Thoracic aorta (tissue), 2 donors: Measurements from ENCODE around the gene ZNF423. TPM values are rescaled to one million over a fixed set of nuclear protein-coding genes. Genes with fewer than 3 reads are reported as not detected.

Experiments
- ATAC-seq: fragments of 150-250 bp; one replicate; pipeline ENCODE4 v1.8.0; 2017; ENCODE audit warnings: low read depth; ENCODE audit not compliant: insufficient number of reproducible peaks, low FRiP score
- DNase-seq: peaks from one replicate; pipeline ENCODE4 v3.0.0-alpha.2; 2020; ENCODE audit warnings: low spot score
- H3K27ac ChIP-seq, 2 donors: fragments of 200-600 bp; sonication (generic); 1 replicate in 1 of 2; 2 replicates in 1 of 2; pipeline ENCODE4 v1.5.1; 2016; ENCODE audit warnings: mild to moderate bottlenecking in 2 of 2, moderate library complexity in 2 of 2
- H3K27me3 ChIP-seq: fragments of 200-600 bp; sonication (generic); replicated peaks from 2 replicates; pipeline ENCODE4 v1.6.0; 2016; ENCODE audit warnings: mild to moderate bottlenecking; ENCODE audit not compliant: insufficient read depth
- H3K36me3 ChIP-seq: fragments of 200-600 bp; sonication (generic); one replicate; pipeline ENCODE4 v1.5.1; 2016
- H3K4me1 ChIP-seq, 2 donors: fragments of 200-600 bp; sonication (generic); 1 replicate in 1 of 2; 2 replicates in 1 of 2; pipeline versions ENCODE4 v1.5.1 to v1.6.0; 2016; ENCODE audit warnings: low read depth in 2 of 2, mild to moderate bottlenecking in 1 of 2; ENCODE audit not compliant: control insufficient read depth in 1 of 2
- H3K4me3 ChIP-seq: fragments of 200-600 bp; sonication (generic); 2 replicates; pipeline ENCODE4 v1.5.1; 2016; ENCODE audit warnings: mild to moderate bottlenecking
- H3K9me3 ChIP-seq: fragments of 200-600 bp; sonication (generic); 2 replicates; pipeline ENCODE4 v1.5.1; 2016
- total RNA-seq, 2 donors: library from RNA; depleted of rRNA; stranded (reverse); fragments of >200 nt; gene quantifications; one replicate each; pipeline versions ENCODE4 v1.1.0 to v1.2.3, GENCODE V29; 2016
- TF ChIP-seq, protein P1 (sequence below): fragments of 200-600 bp; sonication (generic); IDR thresholded peaks from one replicate; pipeline ENCODE4 v1.5.1; 2019; ENCODE audit warnings: antibody characterized with exemption

ZNF423 gene
- total RNA-seq, 2 donors from 2014 or later: 16.2 to 22.9 TPM

DNA sequence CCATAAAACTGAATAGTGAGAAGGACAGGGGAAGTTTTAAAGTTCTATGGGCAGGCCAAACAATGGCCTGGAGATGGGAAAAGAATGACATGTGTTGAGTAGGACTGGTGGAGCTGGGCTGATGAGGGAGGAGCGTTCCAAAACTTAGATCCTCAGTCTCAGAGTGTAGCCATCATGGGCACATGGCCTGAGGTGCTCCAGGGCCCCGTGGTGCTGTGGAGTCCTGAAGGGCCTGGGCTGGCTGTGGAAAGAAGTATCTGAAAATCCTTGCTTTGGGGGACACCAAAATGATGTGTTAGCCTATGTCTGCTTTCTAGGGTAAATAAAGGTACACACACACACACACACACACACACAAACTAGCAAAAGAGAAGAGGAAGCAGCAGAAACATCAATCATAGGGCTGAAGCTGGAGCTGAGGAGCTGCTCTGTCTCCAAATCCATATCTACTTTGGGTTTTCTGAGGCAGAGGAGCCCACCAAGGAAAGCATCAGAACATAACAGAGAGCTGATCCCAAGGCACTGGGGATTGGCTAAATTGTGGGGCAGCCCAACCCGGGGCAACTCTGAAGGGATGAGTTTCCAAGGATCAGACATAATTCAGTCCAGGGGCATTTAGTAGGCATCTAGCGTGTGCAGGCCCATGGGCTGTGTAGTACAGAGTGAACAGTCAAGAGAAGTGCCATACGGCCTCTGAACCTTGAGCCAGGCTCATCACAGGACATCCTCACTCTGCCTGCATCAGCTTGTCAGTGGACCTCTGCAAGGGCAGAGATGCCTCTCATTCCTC lies 397.1 kb downstream of the ZNF423 start:
- Histone ChIP-seq H3K9me3 (no peaks in the 10 kb centered on the region), H3K4me3 (no peak overlapping the region), H3K27me3 (no peaks in the 10 kb centered on the region), H3K4me1 (no peaks in the 10 kb centered on the region), H3K27ac (no peak overlapping the region), H3K36me3 (no peaks in the 10 kb centered on the region)
- no peak for DNase-seq
- TF ChIP-seq, protein P1, sequence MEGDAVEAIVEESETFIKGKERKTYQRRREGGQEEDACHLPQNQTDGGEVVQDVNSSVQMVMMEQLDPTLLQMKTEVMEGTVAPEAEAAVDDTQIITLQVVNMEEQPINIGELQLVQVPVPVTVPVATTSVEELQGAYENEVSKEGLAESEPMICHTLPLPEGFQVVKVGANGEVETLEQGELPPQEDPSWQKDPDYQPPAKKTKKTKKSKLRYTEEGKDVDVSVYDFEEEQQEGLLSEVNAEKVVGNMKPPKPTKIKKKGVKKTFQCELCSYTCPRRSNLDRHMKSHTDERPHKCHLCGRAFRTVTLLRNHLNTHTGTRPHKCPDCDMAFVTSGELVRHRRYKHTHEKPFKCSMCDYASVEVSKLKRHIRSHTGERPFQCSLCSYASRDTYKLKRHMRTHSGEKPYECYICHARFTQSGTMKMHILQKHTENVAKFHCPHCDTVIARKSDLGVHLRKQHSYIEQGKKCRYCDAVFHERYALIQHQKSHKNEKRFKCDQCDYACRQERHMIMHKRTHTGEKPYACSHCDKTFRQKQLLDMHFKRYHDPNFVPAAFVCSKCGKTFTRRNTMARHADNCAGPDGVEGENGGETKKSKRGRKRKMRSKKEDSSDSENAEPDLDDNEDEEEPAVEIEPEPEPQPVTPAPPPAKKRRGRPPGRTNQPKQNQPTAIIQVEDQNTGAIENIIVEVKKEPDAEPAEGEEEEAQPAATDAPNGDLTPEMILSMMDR: no peak
- no peak for ATAC-seq

DNA sequence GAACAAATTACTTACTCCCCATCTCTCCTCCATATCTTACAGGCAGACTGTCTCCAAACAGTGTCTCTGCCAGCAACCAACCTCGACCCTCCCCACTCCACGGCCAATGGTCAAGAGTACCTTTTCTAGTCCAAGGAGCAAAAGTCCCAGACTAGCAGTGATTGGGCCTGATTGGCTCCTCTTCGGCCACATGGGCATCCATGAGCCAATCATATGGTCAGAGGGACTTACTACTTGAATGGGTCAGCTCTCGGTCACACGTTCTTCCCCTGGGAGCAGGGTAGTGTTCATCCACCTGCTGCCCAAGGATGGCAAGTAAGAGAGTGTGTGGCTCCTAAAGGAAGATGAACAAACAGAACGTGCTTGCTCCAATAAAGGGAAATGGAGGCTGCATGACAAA lies 397.7 kb downstream of the ZNF423 start:
- Histone ChIP-seq H3K4me3 (no peak overlapping the region), H3K4me1 (no peaks in the 10 kb centered on the region), H3K27me3 (no peaks in the 10 kb centered on the region), H3K9me3 (no peaks in the 10 kb centered on the region), H3K36me3 (no peaks in the 10 kb centered on the region), H3K27ac (no peak overlapping the region)
- ATAC-seq (no peak), DNase-seq (no peak)
- TF ChIP-seq, protein P1: no peak

DNA sequence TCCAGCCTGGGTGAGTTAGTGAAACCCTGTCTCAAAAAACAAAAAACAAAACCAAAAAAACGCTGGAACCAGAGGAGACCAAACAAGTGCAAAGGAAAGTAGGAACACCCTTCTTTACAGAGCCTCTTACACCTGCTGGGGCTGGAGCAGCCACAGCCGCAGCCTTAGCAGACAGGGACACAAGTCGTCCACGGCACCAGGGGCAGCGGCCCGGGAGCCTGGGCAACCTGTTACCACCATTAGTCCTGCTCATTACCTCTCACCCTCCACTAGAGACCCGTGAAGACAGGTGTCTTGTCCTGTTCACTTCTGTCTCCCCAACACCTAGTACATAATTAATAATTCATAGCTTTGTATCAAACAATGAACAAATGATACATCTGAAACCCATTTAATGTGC lies 398.7 kb downstream of the ZNF423 start:
- H3K4me1 ChIP-seq: no peaks in the 10 kb centered on the region
- H3K36me3 ChIP-seq: no peaks in the 10 kb centered on the region
- H3K9me3 ChIP-seq: no peaks in the 10 kb centered on the region
- TF ChIP-seq, protein P1: no peak
- H3K27me3 ChIP-seq: no peaks in the 10 kb centered on the region
- H3K4me3 ChIP-seq: no peak overlapping the region
- H3K27ac ChIP-seq: no peak overlapping the region
- no peak for DNase-seq
- no peak for ATAC-seq

DNA sequence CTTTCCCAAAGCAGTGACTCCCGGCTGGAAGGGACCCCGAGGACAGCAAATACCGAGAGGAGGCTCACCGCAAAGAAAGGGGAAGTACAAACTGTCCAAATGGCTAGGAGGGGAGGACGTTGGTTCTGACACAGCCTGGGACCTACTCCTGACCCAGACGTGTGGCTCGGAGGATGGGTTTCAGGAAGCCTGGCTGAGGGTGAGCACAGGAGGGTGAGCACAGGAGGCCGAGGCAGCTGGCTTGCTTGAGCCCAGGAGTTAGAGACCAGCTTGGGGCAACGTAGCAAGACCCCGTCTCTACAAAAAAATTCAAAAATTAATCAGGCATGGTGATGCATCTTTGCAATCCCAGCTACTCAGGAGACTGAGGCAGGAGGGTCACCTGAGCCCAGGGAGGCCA lies 399.1 kb downstream of the ZNF423 start:
- no peak for ATAC-seq
- TF ChIP-seq, protein P1: no peak
- DNase-seq: no peak
- Histone ChIP-seq H3K36me3 (no peaks in the 10 kb centered on the region), H3K4me3 (no peak overlapping the region), H3K9me3 (no peaks in the 10 kb centered on the region), H3K4me1 (no peaks in the 10 kb centered on the region), H3K27me3 (no peaks in the 10 kb centered on the region), H3K27ac (no peak overlapping the region)

DNA sequence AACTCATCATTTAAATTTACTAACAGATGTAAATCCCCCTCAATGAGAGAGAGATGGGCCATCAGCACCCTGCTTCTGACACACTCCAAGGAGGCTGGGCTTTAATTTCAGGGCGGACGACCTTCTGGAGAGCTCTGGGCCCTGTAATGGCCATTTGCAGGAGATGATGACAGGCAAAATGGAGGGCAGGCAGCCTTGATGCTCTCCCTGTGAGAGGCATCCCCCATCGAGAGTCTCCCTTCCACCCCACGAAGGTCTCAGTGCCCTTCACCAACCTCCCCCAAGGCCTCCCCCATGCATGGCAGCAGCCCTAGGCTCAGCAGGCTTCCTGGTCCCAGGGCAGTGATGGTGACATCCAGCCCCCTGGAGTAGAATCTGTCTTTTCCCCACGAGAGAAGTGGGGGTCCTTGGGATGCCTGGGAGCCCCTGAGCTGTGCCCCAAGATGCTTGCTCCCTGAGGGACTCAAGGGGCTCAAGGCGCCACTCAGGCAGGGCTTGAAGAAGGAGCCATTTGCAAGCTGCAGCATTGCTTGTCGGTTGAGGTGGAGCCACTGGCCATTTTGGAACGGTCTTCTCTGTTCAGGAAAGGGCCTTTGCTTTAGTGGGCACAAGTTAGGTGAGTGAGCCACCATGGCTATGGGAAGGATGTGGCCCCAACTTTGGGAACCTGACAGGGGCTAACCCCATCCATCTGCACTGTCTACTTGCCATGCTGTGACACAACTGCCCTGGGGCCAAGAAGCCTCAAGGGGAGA lies 399.7 kb downstream of the ZNF423 start:
- no peaks in the 10 kb centered on the region for H3K9me3 ChIP-seq
- no peak overlapping the region for H3K4me3 ChIP-seq
- DNase-seq (no peak), ATAC-seq (no peak)
- TF ChIP-seq, protein P1: no peak
- no peak overlapping the region for H3K27ac ChIP-seq
- no peaks in the 10 kb centered on the region for H3K27me3 ChIP-seq
- H3K4me1 ChIP-seq: no peaks in the 10 kb centered on the region
- H3K36me3 ChIP-seq: no peaks in the 10 kb centered on the region
